Fibroblast of lung (primary cell): ENCODE measurements around the gene MCTP1. TPM values are rescaled to one million over a fixed set of nuclear protein-coding genes. Genes with fewer than 3 reads are reported as not detected.

Experiments used
- DNase-seq, 2 donors: peaks; one replicate each; pipeline versions ENCODE4 v3.0.0 to v3.0.0-alpha.2; 2010; ENCODE audit warnings: low read depth in 2 of 2
- H2AFZ ChIP-seq: 2 replicates; pipeline ENCODE4 v1.5.1; 2012; ENCODE audit warnings: low read length, control low read depth, inconsistent platforms
- H3K27ac ChIP-seq: 2 replicates; pipeline ENCODE4 v1.5.1; 2011; ENCODE audit warnings: low read length, control low read depth; ENCODE audit not compliant: insufficient read depth
- H3K27me3 ChIP-seq: 2 replicates; pipeline ENCODE4 v1.5.1; 2011; ENCODE audit warnings: mild to moderate bottlenecking, low read length; ENCODE audit not compliant: control insufficient read depth, insufficient read depth
- H3K36me3 ChIP-seq: 2 replicates; pipeline ENCODE4 v1.5.1; 2011; ENCODE audit warnings: low read length; ENCODE audit not compliant: control insufficient read depth, insufficient read depth
- H3K4me1 ChIP-seq: 2 replicates; pipeline ENCODE4 v1.5.1; 2011; ENCODE audit warnings: low read length; ENCODE audit not compliant: control insufficient read depth, insufficient read depth; ENCODE audit errors: extremely low read depth
- H3K4me2 ChIP-seq: 2 replicates; pipeline ENCODE4 v1.5.1; 2011; ENCODE audit warnings: low read length, control low read depth; ENCODE audit not compliant: insufficient read depth; ENCODE audit errors: extremely low read depth
- H3K4me3 ChIP-seq, 4 experiments: fragments of 200-600 bp in 1 of 4; sonication (generic) in 1 of 4; replicated peaks in 1 of 4; 2 replicates each; pipeline ENCODE4 v1.5.1; 2011 to 2016; ENCODE audit warnings: low read length in 4 of 4, low read depth in 3 of 4, mild to moderate bottlenecking in 3 of 4, control low read depth in 2 of 4, inconsistent platforms in 1 of 4, mixed read lengths in 1 of 4; ENCODE audit not compliant: insufficient read depth in 1 of 4; ENCODE audit errors: control extremely low read depth in 1 of 4
- H3K79me2 ChIP-seq: 2 replicates; pipeline ENCODE4 v1.5.1; 2012; ENCODE audit warnings: mild to moderate bottlenecking, low read length, inconsistent platforms; ENCODE audit not compliant: control insufficient read depth, insufficient read depth
- H3K9ac ChIP-seq: 2 replicates; pipeline ENCODE4 v1.5.1; 2011; ENCODE audit warnings: mild to moderate bottlenecking, low read length, control low read depth; ENCODE audit not compliant: insufficient read depth
- H3K9me3 ChIP-seq: 2 replicates; pipeline ENCODE4 v1.5.1; 2012; ENCODE audit warnings: low read depth, low read length; ENCODE audit not compliant: control insufficient read depth, insufficient read depth
- H4K20me1 ChIP-seq: 2 replicates; pipeline ENCODE4 v1.5.1; 2011; ENCODE audit warnings: low read length; ENCODE audit not compliant: control insufficient read depth, insufficient read depth; ENCODE audit errors: extremely low read depth
- CTCF ChIP-seq, 2 donors: IDR thresholded peaks in 1 of 2; conservative IDR thresholded peaks in 1 of 2; 1 replicate in 1 of 2; 2 replicates in 1 of 2; pipeline ENCODE4 v1.5.1; 2011 to 2012; ENCODE audit warnings: low read length in 2 of 2, control low read depth in 1 of 2, inconsistent platforms in 1 of 2, low read depth in 1 of 2, mild to moderate bottlenecking in 1 of 2
- EZH2 ChIP-seq: IDR thresholded peaks from 2 replicates; pipeline ENCODE4 v1.5.1; 2012; ENCODE audit warnings: low read length, control low read depth, mild to moderate bottlenecking; ENCODE audit errors: missing control alignments
- polyA plus RNA-seq, 2 donors: library from polyadenylated mRNA; depleted of rRNA in 1 of 2; stranded (reverse) in 1 of 2; unstranded in 1 of 2; fragments of >200 nt; gene quantifications; 2 replicates each; pipeline ENCODE4 v1.2.1, GENCODE V29; 2011 to 2012; ENCODE audit warnings: missing spikeins in 1 of 2
- total RNA-seq: library from RNA; depleted of rRNA; stranded (reverse); fragments of >200 nt; gene quantifications from 2 replicates; pipeline ENCODE4 v1.2.1, GENCODE V29; 2014

Gene MCTP1
- total and polyA plus RNA-seq, 2 donors (not counting 1 experiment from before 2014, with no cell fraction given): 0.78 to 7.9 TPM

- Histone ChIP-seq H3K79me2 (no peaks in the 10 kb centered on the region), H2AFZ (no peak overlapping the region), H3K27ac (no peak overlapping the region), H3K4me2 (no peak overlapping the region), H3K4me1 (no peaks in the 10 kb centered on the region), H4K20me1 (no peaks in the 10 kb centered on the region), H3K4me3 (no peak overlapping the region), H3K27me3 (no peaks in the 10 kb centered on the region), H3K9ac (no peak overlapping the region), H3K9me3 (no peaks in the 10 kb centered on the region), H3K36me3 (no peaks in the 10 kb centered on the region)
- no peak for DNase-seq
- TF ChIP-seq EZH2: no peak
- TF ChIP-seq CTCF (conservative IDR thresholded peaks at IDR 0.05 in 1 of 2, IDR thresholded peaks at IDR 0.05 in 1 of 2; ENCODE audit: low read depth in 1 of 2, low read length in 2 of 2): no peak
These were observed 612.1 kb downstream of the MCTP1 start for GRCh38 chr5:94672746-94673145.

- Histone ChIP-seq H3K27ac (no peak overlapping the region), H2AFZ (no peak overlapping the region), H3K27me3 (no peaks in the 10 kb centered on the region), H3K9me3 (no peaks in the 10 kb centered on the region), H3K9ac (no peak overlapping the region), H3K4me2 (no peak overlapping the region), H3K4me1 (no peaks in the 10 kb centered on the region), H3K4me3 (no peak overlapping the region), H3K79me2 (no peaks in the 10 kb centered on the region), H3K36me3 (no peaks in the 10 kb centered on the region), H4K20me1 (no peaks in the 10 kb centered on the region)
- TF ChIP-seq EZH2 (no peak), CTCF (conservative IDR thresholded peaks at IDR 0.05 in 1 of 2, IDR thresholded peaks at IDR 0.05 in 1 of 2; ENCODE audit: low read depth in 1 of 2, low read length in 2 of 2) (no peak)
- peak; percentile 17 to 40 for DNase-seq
These were observed 614.2 kb downstream of the MCTP1 start for GRCh38 chr5:94670726-94671125.

- Histone ChIP-seq H3K9ac (no peak overlapping the region), H3K27ac (no peak overlapping the region), H3K79me2 (no peaks in the 10 kb centered on the region), H3K4me3 (no peak overlapping the region), H3K4me1 (no peaks in the 10 kb centered on the region), H3K27me3 (no peaks in the 10 kb centered on the region), H3K36me3 (no peaks in the 10 kb centered on the region), H3K9me3 (no peaks in the 10 kb centered on the region), H4K20me1 (no peaks in the 10 kb centered on the region), H3K4me2 (no peak overlapping the region), H2AFZ (no peak overlapping the region)
- TF ChIP-seq EZH2 (no peak), CTCF (conservative IDR thresholded peaks at IDR 0.05 in 1 of 2, IDR thresholded peaks at IDR 0.05 in 1 of 2; ENCODE audit: low read depth in 1 of 2, low read length in 2 of 2) (no peak)
- no peak for DNase-seq
These were observed 617.0 kb downstream of the MCTP1 start for GRCh38 chr5:94667937-94668336.
